CD4-positive, alpha-beta T cell (primary cell): ENCODE measurements around the gene PITPNC1. TPM values are rescaled to one million over a fixed set of nuclear protein-coding genes. Genes with fewer than 3 reads are reported as not detected.
"Not testable (repeated sequence)": the region's sequence is repeated elsewhere in the genome, so short reads cannot be mapped to it uniquely, and the experiment has no call there.

Experiments used
- ATAC-seq: fragments of 200-7000 bp; cut with Tn5 transposase; one replicate; pipeline ENCODE4 v1.10.0; 2022; ENCODE audit warnings: mild to moderate bottlenecking; ENCODE audit not compliant: poor library complexity
- CTCF ChIA-PET: fragments of 350-600 bp; sonication (Branson Sonifier 250); formaldehyde crosslinking; loops from one replicate; lab custom pipeline; 2021; ENCODE audit warnings: antibody characterized with exemption, inconsistent platforms; lab: Charles Lee
- POLR2A ChIA-PET: fragments of 350-600 bp; sonication (Branson Sonifier 250); formaldehyde crosslinking; loops from one replicate; lab custom pipeline; 2021; ENCODE audit warnings: antibody characterized with exemption, inconsistent platforms; lab: Charles Lee
- DNase-seq, 14 experiments: peaks; one replicate each; pipeline ENCODE4 v3.0.0-alpha.2; 2013 to 2020; ENCODE audit warnings: mixed read lengths in 2 of 14
- H3K27ac ChIP-seq, 2 donors: one replicate each; pipeline versions ENCODE4 v1.5.1 to v1.7.0; 2013; ENCODE audit warnings: low read length in 2 of 2, low read depth in 1 of 2, mild to moderate bottlenecking in 1 of 2
- H3K27me3 ChIP-seq, 2 experiments: 1 replicate in 1 of 2; 2 replicates in 1 of 2; pipeline versions ENCODE4 v1.6.1 to v1.7.0; 2013; ENCODE audit warnings: low read length in 2 of 2, control low read depth in 1 of 2, mild to moderate bottlenecking in 1 of 2, moderate library complexity in 1 of 2; ENCODE audit not compliant: insufficient read depth in 2 of 2, control insufficient read depth in 1 of 2
- H3K36me3 ChIP-seq: one replicate; pipeline ENCODE4 v1.6.1; 2013; ENCODE audit warnings: low read length, control low read depth; ENCODE audit not compliant: insufficient read depth
- H3K4me1 ChIP-seq: one replicate; pipeline ENCODE4 v1.6.1; 2013; ENCODE audit warnings: low read length, control low read depth; ENCODE audit not compliant: insufficient read depth
- H3K4me3 ChIP-seq: one replicate; pipeline ENCODE4 v1.5.1; 2013; ENCODE audit warnings: mild to moderate bottlenecking, low read length, moderate library complexity
- H3K9me3 ChIP-seq, 2 experiments: 1 replicate in 1 of 2; 2 replicates in 1 of 2; pipeline versions ENCODE4 v1.6.1 to v1.7.0; 2013; ENCODE audit warnings: low read length in 2 of 2, mild to moderate bottlenecking in 2 of 2, control low read depth in 1 of 2, moderate library complexity in 1 of 2; ENCODE audit not compliant: control insufficient read depth in 1 of 2, insufficient read depth in 1 of 2
- H3K27ac Mint-ChIP-seq: one replicate; pipeline ENCODE4 v1.8.0; 2020; ENCODE audit warnings: mixed read lengths
- H3K27me3 Mint-ChIP-seq: one replicate; pipeline ENCODE4 v1.8.0; 2021; ENCODE audit warnings: mixed read lengths
- H3K36me3 Mint-ChIP-seq: one replicate; pipeline ENCODE4 v1.8.0; 2021; ENCODE audit warnings: low read depth, mixed read lengths
- H3K4me1 Mint-ChIP-seq: one replicate; pipeline ENCODE4 v1.8.0; 2021; ENCODE audit warnings: low read depth, mixed read lengths
- H3K4me3 Mint-ChIP-seq: one replicate; pipeline ENCODE4 v1.8.0; 2020; ENCODE audit warnings: mild to moderate bottlenecking, mixed read lengths
- H3K9me3 Mint-ChIP-seq: one replicate; pipeline ENCODE4 v1.8.0; 2020; ENCODE audit warnings: mixed read lengths
- intact Hi-C, 2 experiments: fragments of 100-400 bp; cut with DNase I in 1 of 2; cut with micrococcal nuclease in 1 of 2; formaldehyde crosslinking; loops; one replicate each; pipeline versions ENCODE4 v1.15.1 to v1.9.0; 2023 to 2025; cut with DNase I, micrococcal nuclease
- total RNA-seq, 174 experiments: library from RNA in 2 of 174; stranded (reverse) in 2 of 174; gene quantifications; one replicate each; pipeline ENCODE4 v1.2.3 and lab custom pipeline; 2021 to 2026
- TF ChIP-seq, protein P1 (sequence below): fragments of 200-600 bp; IDR thresholded peaks from one replicate; pipeline ENCODE4 v1.8.0; 2022; ENCODE audit warnings: antibody characterized with exemption, mild to moderate bottlenecking

The PITPNC1 gene
- total RNA-seq, 2 experiments from 2014 or later = 80.2 to 83.4 TPM

DNA sequence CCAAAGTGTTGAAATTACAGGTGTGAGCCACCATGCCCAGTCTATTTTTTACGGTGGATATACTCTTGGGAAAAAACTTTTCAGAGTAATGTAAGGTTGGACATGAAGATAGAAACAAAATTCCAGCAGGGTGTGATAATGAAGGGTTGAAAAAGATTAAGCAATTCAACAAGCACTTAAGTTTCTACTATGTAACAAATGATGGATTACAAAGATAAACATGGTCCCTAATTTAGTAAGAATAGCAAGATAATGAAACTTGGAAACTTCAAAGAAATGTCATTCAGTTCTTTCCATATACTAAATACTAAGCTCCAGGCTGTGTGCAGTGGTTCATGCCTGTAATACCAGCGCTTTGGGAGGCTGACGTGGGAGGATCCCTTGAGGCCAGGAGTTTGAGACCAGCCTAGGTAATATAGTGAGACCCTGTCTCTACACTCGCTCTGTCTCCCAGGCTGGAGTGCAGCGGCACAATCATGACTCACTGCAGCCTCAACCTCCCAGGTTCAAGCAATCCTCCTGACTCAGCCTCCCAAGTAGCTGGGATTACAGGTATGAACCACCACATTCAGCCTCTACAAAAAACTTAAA, 41.7 kb upstream of the PITPNC1 start:
- intact Hi-C loops = no loop called here
- H3K36me3 Mint-ChIP-seq = peaks cover 20% of the 10 kb centered on the region
- POLR2A ChIA-PET = no interaction called here

DNA sequence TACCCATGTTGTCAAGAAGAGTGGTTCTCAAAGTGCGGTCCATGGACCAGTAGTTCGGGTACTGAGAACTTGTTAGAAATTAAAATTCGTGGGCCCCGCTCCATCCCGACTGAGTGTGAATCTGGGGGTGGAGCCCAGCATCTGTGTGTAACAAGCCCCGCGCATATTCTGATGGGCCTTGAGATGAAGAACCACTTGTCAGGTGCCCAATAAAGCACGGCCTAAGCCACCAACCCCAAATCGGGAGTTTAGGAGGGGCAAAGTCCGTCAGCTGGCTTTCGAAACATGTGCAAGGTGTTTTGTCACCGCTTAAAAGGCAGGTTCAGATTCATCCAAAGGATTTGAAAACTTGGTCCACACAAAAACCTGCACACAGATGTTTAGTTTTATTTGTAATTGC, 40.2 kb upstream of the PITPNC1 start:
- ATAC-seq = no peak
- ChIA-PET POLR2A (no interaction called here), CTCF (no interaction called here)
- Mint-ChIP-seq H3K9me3 (no peaks in the 10 kb centered on the region), H3K36me3 (peaks cover 35% of the 10 kb centered on the region), H3K27ac (no peak overlapping the region), H3K4me1 (no peaks in the 10 kb centered on the region), H3K4me3 (no peak overlapping the region), H3K27me3 (no peaks in the 10 kb centered on the region)
- intact Hi-C loops = no loop called here
- Histone ChIP-seq H3K4me1 (no peaks in the 10 kb centered on the region), H3K4me3 (no peak overlapping the region), H3K36me3 (peaks cover 26% of the 10 kb centered on the region), H3K27ac (no peak overlapping the region), H3K9me3 (peaks cover 0 to 5% of the 10 kb centered on the region in 2 experiments), H3K27me3 (no peaks in the 10 kb centered on the region)
- no peak for DNase-seq
- TF ChIP-seq, protein P1, sequence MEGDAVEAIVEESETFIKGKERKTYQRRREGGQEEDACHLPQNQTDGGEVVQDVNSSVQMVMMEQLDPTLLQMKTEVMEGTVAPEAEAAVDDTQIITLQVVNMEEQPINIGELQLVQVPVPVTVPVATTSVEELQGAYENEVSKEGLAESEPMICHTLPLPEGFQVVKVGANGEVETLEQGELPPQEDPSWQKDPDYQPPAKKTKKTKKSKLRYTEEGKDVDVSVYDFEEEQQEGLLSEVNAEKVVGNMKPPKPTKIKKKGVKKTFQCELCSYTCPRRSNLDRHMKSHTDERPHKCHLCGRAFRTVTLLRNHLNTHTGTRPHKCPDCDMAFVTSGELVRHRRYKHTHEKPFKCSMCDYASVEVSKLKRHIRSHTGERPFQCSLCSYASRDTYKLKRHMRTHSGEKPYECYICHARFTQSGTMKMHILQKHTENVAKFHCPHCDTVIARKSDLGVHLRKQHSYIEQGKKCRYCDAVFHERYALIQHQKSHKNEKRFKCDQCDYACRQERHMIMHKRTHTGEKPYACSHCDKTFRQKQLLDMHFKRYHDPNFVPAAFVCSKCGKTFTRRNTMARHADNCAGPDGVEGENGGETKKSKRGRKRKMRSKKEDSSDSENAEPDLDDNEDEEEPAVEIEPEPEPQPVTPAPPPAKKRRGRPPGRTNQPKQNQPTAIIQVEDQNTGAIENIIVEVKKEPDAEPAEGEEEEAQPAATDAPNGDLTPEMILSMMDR = no peak

More for the DNA sequence above, 41.7 kb upstream of the PITPNC1 start:
- TF ChIP-seq, protein P1 = no peak
- no peak for DNase-seq
- ATAC-seq = no peak
- Histone ChIP-seq H3K9me3 (peaks cover 0 to 5% of the 10 kb centered on the region in 2 experiments), H3K36me3 (peaks cover 12% of the 10 kb centered on the region), H3K27me3 (no peaks in the 10 kb centered on the region), H3K4me3 (no peak overlapping the region), H3K27ac (no peak overlapping the region), H3K4me1 (no peaks in the 10 kb centered on the region)
- Mint-ChIP-seq H3K9me3 (no peaks in the 10 kb centered on the region), H3K27ac (no peak overlapping the region), H3K4me1 (no peaks in the 10 kb centered on the region), H3K4me3 (no peak overlapping the region), H3K27me3 (no peaks in the 10 kb centered on the region)
- CTCF ChIA-PET = no interaction called here

DNA sequence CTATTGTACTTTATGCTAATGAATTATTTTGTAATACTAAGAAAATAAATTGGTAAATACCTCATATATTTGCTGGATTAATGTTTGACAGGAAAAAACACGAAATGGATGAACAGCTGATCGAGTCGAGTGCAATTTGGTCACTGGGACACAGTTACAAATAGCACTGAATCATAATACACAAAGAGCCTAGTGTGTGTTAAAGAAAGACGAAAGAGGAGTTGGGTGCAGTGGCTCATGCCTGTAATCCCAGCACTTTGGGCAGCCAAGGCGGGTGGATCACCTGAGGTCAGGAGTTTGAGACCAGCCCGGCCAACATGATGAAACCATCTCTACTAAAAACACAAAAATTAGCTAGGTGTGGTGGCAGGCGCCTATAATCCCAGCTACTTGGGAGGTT, 38.7 kb upstream of the PITPNC1 start:
- H3K9me3 Mint-ChIP-seq, H3K4me1 ChIP-seq, POLR2A ChIA-PET, intact Hi-C loops, H3K27ac Mint-ChIP-seq, H3K4me3 ChIP-seq, H3K27me3 Mint-ChIP-seq, ATAC-seq, H3K4me1 Mint-ChIP-seq, H3K27me3 ChIP-seq, DNase-seq, H3K9me3 ChIP-seq, H3K27ac ChIP-seq, CTCF ChIA-PET, H3K4me3 Mint-ChIP-seq: not testable (repeated sequence)
- H3K36me3 ChIP-seq = peaks cover 40% of the 10 kb centered on the region
- H3K36me3 Mint-ChIP-seq = peaks cover 50% of the 10 kb centered on the region

DNA sequence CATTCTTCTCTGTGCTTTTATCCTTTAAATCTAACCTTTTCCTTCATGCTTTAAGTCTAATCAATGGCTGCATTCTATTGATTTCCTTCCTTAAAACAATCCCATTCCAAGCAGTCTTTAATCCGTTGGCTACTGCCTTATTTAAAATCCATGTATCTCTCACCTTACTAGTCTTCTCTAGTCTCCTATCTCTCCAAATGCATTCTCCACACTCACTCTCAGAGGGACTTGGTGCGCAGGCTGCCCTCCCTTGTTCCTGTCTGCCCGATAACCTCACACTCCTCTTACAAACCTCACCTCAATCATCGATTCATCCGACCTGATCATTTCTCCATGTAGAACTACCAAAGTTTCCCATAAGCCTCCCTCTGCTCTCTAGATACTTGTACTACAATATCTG, 33.8 kb upstream of the PITPNC1 start:
- intact Hi-C loops = no loop called here
- Mint-ChIP-seq H3K4me3 (no peak overlapping the region), H3K27ac (no peak overlapping the region), H3K36me3 (peaks cover 97% of the 10 kb centered on the region), H3K9me3 (no peaks in the 10 kb centered on the region), H3K27me3 (no peaks in the 10 kb centered on the region), H3K4me1 (no peaks in the 10 kb centered on the region)
- ChIA-PET POLR2A (interaction anchor here (0.6 kb wide), 1 partner anchor 15 kb away, joined by 4 read pairs; no protein-coding TSS in a partner anchor), CTCF (interaction anchor here (0.6 kb wide), 1 partner anchor 727 kb away, joined by 3 read pairs; no protein-coding TSS in a partner anchor)
- no peak overlapping the region for H3K27ac ChIP-seq
- H3K27me3 ChIP-seq = no peaks in the 10 kb centered on the region
- no peaks in the 10 kb centered on the region for H3K9me3 ChIP-seq
- H3K36me3 ChIP-seq = peaks cover 83% of the 10 kb centered on the region
- ATAC-seq (no peak), DNase-seq (no peak)
- TF ChIP-seq, protein P1 = no peak
- no peak overlapping the region for H3K4me3 ChIP-seq
- no peaks in the 10 kb centered on the region for H3K4me1 ChIP-seq
